Measurements from ENCODE around the gene PTPRN2. TPM values are rescaled to one million over a fixed set of nuclear protein-coding genes. Genes with fewer than 3 reads are reported as not detected.
"Not testable (repeated sequence)": the region's sequence is repeated elsewhere in the genome, so short reads cannot be mapped to it uniquely, and the experiment has no call there.

The PTPRN2 gene
- polyA plus RNA-seq, 1 donor = 1.7 TPM

DNA sequence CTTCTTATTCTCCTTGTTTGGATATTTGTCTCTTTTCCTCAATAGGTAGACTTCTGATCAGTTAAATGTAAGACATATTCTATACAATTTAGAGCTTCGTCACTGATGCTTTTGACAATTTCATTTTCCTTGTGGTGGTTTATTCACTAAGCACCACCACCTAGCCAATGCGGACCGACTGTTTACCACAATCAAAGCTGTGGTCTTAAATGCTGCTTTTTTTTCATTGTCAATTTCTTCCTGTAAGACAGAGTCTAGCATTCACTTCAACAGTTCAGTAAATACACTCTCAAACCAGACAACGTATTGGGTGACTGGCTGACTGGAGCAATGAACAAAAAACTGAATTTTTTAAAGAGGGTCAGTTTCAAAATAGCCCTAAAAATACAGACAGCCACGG, 1011.8 kb downstream of the PTPRN2 start:
- no peak for DNase-seq (ENCODE audit: low read depth)

DNA sequence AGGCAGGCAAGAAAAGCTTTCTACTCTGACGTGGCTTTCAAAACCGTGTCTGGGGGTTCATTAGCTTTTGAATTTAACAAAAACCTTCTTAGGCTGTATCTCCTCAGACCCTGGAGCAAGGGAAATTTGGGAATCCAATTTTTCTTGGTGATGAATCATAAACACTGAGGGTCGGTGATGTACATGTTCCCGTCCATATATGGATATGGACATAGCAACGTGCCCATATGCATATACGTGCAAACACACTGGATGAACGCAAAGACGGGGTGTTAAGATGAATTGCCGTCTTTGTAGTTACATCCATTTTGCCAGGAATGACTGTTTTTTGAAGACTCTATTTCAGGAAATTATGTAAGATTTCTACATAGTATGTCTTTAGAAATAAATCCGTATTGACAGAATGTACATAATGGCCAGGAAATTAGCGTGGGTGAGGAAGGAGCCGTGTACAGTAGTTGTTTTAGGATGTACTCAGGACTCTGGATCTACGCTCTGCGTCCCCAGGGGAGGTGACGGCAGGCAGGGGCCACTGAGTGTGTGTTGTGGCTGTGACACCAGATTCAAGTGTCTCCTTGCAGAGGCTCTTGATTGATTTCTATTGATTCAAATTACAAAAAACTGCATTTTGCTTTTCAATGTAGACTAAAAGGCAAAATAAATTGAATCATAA, 1012.6 kb downstream of the PTPRN2 start:
- DNase-seq (ENCODE audit: low read depth) = no peak

GRCh38 chr7:157574120-157574825, 1013.4 kb downstream of the PTPRN2 start:
- no peak for DNase-seq (ENCODE audit: low read depth)

DNA sequence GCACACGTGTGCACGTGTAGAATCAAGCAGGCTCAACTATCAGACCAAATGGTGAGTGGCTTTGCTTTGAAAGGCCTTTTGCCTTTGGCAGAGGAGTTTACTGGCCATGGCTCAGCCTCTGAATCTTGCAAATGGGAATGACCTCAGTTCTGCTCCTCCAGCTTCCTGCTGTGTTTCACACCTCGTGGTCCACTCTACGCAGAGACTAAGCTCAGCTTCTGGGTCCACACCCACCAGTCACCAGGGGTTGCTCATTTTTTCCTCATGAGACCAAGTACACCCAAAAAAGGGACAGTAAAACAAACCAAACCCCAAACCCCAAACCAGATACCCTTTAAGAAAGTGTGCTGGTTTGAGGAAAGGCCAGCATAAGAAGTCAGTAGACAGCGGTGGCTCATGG, 1014.4 kb downstream of the PTPRN2 start:
- no peak for DNase-seq (ENCODE audit: low read depth)

DNA sequence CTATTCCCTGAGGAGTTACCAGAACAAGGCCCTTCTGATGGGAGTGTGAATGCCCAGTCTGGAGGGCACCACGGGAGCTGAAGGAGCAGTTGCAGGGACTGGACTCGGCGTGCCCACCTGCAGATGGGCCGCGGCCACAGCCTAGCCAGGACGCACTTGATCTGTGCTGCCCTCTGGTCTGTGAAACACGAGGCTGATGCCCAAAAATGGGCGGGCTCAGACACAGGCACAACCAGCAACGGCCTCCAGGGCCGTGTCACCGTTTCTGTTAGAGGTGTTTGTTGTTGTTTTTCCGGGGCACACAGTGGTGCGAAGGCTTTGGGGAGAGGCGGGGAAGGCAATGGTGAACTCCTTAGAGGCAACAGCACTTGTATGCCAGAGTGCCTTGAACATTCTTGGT, 1015.0 kb downstream of the PTPRN2 start:
- DNase-seq (ENCODE audit: low read depth) = no peak

DNA sequence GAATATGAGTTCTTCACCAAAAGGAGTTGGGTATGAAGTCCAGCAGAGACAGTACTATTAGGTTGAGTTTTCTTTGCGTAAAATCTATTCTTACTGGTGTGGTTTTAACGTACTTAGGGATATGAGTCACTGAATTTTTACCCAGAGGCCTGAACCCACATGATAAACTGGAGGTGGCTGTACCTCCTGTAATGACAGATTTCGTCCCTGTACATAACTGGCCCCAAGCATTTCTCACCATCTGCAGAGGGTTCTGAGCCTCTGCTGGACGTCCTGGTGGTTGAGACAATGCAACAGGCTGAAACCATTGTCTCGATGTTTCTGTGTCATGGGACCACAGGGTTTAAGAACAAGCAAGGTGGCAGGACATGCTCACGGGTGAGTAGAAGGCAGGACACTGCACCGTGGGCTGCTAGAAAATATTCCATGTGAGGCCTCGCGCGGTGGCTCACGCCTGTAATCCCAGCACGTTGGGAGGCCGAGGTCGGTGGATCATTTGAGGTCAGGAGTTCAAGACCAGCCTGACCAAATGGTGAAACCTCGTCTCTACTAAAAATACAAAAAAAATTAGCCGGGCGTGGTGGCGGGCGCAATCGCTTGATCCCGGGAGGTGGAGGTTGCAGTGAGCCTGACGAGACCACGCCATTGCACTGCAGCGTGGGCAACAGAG, 1017.0 kb downstream of the PTPRN2 start:
- no peak for DNase-seq (ENCODE audit: low read depth)

DNA sequence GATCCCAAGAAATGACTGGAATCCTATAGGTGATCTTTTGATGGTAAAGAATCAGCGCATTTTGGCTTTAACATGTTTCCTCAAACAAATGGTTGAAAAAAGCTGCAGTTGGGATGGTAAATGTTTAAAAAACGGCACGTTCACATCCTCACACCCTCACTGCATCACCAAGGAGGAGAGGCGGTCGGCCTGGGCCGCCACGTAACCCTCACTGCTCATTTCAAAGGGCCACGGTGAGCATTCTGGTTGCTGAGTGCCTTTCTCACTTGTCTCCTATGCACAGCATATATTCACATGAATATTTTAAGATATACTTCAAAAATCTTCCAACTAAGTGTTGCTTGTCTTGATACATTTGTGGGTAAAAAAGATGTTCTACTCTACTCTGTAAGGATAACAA, 1017.7 kb downstream of the PTPRN2 start:
- no peak for DNase-seq (ENCODE audit: low read depth)

DNA sequence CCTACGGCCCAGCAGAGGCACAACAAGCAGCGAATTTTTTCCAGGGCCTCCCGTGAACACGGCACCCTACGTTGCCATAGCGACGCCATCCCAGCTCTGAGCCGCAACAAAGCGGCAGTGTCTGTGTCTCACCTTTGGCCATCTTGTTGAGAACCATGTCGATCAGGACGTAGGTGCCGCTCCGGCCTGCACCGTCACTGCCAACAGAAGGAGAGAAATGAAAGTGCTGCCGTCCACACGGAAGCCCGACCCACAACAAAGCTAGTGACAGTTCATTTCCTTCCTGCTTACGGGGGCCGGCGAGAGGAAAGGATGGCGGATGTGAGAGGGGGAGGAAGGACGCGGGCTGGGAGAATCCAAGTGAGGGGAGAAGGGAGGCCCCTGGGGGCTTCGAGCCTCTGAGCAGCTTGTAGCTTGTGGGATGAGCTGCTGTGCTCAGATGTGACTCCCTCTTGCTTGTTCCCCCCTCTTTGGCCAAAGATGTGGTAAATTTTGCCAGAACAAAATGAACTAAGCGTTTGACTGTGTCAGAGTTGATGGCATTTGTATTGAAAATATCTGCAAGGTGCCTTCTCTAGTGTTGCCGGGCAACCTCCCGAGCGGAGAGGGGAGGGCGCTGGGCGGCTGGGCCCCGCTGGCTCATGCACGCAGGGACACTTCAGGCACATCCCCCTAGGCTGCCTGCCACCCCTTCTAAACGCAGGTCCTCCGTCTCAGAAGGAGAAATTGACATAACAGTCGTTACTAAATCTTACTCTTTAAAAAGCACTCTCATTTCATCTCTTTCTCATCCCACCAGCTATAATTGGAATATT, 1018.6 kb downstream of the PTPRN2 start:
- peak; percentile 17 for DNase-seq (ENCODE audit: low read depth)

DNA sequence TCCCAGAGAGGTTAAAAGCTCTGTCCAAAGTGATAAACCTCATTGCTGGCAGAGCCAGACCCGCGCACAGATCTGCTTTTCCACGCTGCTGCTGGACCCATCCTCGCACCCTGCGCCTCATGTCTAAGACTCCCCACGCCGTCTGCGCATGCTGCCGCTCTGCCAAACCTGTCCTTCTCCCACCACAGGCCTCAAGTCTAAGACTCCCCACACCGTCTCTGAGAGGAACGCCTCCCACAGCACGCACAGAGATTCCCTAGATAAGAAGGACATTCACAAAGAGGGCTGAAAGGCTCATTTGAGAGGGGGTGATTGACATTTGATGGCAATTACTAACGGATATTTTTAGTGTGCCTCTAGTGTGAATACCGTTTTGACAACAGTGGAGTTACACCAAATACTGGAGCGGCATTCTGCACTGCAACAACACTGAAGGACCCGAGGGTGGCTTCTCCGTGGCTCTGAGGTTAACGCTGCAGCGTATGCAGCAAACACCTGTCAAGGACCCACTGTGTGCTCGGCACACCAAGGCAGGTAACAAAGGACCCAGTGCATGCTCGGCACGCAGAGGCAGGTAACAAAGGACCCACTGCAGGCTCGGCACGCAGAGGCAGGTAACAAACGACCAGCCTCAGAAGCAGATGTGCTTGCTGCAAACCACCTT, 1019.4 kb downstream of the PTPRN2 start:
- no peak for DNase-seq (ENCODE audit: low read depth)

DNA sequence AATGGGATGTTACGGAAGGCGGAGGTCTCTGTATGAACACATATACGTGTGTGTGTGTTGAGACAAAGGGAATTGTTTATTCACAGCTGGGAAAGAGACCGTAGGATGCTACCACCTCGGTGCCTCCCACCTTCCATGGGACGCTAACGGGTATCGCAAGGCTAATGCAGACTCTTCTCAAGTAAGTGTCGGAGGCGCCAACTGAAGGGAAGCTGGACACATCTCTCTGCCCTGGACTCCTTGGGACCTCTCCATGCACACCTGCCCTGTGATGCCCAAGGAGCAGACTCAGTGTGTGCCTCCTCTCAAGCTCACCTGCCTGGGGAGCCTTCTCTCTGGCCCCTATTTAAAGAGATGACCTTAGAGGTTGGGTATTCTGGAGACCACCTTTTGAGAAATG, 1020.0 kb downstream of the PTPRN2 start:
- no peak for DNase-seq (ENCODE audit: low read depth)

- DNase-seq (ENCODE audit: low read depth) = no peak
Measured at GRCh38 chr7:157566631-157567006, 1021.0 kb downstream of the PTPRN2 start.

DNA sequence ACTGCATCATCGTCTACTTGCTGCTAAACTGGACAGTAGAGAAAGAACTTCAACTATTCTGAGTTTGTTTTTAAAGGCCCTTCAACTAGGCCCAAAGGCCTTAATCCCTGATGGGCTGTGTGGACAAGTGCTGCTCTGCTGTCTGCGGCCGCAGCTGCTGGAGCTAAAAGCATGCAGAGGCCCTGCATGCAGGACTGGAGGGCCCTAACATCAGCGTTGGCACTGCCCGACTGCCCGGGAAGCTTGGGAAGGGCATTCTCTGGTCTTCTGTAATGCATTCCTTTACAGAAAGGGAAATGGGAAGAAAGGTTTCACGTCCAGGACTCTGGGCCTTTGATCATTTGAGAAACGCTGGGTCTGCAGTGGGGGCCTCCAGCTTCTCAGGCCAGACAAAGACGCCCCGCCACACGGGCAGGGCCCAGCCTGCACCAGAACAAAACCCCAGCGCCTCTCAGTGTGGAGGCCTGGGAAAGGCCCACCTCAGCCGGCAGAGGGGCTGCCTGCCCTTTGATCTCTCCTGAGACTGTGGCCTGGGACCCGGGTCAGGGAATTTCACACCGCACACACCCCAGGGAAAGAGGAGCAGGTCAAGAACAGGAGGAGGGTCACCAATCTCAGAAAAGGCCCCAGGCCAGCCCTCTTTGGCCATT, 1021.5 kb downstream of the PTPRN2 start:
- no peak for DNase-seq (ENCODE audit: low read depth)

- no peak for DNase-seq (ENCODE audit: low read depth)
Measured at GRCh38 chr7:157565201-157565626, 1022.4 kb downstream of the PTPRN2 start.

DNA sequence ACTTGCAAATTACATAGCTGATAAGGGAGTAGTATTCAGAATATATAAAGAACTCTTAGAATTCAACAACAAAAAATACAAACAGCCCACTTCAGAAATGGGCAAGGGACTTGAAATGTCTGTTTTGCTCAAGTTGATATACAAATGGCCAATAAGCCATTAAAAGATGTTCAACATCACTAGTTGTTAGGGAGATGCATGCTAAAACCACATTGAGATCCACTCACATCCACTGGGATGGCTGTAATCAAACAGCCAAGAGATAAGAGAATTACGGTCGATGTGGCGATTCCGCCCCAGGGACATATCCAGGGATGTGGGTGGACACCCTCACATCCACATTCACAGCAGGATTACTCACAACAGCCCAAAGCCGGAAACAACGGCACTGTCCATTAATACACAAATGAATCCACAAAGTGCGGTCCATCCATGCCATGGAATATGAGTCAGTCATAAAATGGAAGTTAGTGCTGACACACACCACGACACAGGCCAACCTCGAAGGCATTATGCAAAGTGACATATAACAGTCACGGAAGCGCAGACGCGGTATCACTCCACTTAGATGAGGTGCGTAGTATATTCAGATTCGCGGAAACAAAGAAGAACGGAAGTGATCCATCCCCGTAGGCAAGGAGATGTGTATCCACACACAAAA, 1023.0 kb downstream of the PTPRN2 start:
- no peak for DNase-seq (ENCODE audit: low read depth)

DNA sequence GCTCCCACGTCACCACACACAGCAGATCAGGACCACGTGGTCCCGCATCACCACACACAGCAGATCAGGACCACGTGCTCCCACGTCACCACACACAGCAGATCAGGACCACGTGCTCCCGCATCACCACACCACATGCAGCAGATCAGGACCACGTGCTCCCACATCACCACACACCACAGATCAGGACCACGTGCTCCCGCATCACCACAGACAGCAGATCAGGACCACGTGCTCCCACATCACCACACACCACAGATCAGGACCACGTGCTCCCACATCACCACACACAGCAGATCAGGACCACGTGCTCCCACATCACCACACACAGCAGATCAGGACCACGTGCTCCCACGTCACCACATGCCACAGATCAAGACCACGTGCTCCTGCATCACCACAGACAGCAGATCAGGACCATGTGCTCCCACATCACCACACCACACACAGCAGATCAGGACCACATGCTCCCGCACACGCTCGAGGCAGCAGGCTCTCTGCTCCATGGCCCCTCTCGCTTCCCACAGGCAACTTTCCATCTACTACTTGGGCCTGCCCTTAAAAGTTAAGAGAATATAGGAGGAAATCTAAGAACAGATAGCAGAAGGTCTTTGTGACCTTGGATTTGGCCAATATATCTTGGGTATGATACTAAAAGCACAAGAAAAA, 1024.0 kb downstream of the PTPRN2 start:
- DNase-seq (ENCODE audit: low read depth) = not testable (repeated sequence)

DNA sequence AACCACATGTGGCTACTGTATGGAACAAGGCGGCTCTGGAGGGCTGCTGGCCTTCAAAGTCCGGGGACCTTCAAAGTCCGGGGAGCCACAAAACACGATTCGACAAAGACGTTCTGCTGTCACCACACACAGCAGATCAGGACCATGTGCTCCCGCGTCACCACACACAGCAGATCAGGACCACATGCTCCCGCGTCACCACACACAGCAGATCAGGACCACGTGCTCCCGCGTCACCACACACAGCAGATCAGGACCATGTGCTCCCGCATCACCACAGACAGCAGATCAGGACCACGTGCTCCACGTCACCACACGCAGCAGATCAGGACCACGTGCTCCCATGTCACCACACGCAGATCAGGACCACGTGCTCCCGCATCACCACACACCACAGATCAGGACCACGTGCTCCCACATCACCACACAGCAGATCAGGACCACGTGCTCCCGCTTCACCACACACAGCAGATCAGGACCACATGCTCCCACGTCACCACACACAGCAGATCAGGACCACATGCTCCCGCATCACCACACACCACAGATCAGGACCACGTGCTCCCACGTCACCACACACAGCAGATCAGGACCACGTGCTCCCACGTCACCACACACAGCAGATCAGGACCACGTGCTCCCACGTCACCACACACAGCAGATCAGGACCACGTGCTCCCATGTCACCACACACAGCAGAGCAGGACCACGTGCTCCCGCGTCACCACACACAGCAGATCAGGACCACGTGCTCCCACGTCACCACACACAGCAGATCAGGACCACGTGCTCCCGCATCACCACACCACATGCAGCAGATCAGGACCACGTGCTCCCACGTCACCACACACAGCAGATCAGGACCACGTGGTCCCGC, 1024.9 kb downstream of the PTPRN2 start:
- DNase-seq (ENCODE audit: low read depth) = not testable (repeated sequence)

DNA sequence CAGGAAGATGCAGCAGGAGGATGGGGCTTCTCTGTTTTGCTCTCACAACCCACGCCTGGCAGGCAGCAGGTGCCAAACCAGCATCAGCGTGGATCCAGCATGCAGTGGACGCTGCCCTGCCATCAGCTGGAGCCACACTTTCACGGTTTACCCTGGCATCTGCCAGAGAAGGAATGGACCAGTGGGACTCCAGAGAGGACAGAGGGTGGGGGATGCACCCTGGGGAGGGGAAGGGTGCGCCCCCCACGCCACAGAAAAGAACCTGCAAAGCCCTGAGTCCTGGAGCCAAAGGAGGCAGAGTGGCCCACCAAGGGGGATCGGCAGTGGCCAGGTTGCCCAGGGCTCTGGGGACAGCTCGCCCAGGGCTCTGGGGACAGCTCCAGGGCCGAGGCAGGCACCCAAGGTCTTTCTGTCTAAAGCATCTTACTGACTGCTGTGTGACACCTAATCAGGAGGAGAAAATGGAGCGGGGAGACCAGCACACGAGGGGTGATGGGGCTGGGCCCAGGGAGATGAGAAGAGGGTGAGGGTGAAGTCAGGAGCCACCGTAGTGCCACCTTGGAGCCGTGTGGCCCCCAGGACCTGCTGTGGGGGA, 1025.7 kb downstream of the PTPRN2 start:
- no peak for DNase-seq (ENCODE audit: low read depth)

GRCh38 chr7:157561523-157561785, 1026.2 kb downstream of the PTPRN2 start:
- no peak for DNase-seq (ENCODE audit: low read depth)
